Lung microvascular endothelial cell (primary cell): ENCODE results near the gene WWOX. TPM values are rescaled to one million over a fixed set of nuclear protein-coding genes. Genes with fewer than 3 reads are reported as not detected.

ENCODE experiments used
- DNase-seq, 2 donors: peaks; one replicate each; pipeline versions ENCODE4 v3.0.0 to v3.0.0-alpha.2; 2010; ENCODE audit warnings: low read depth in 2 of 2
- total RNA-seq: library from RNA; depleted of rRNA; stranded (reverse); fragments of >200 nt; gene quantifications from 2 replicates; pipeline ENCODE4 v1.2.1, GENCODE V29; 2014

WWOX gene
- total RNA-seq, 1 donor from 2014 or later, result 8.7 TPM

- DNase-seq, result no peak
Measured at GRCh38 chr16:79159261-79160049, 1060.0 kb downstream of the WWOX start.

- no peak for DNase-seq
Measured at GRCh38 chr16:79162977-79163376, 1063.5 kb downstream of the WWOX start.

- no peak for DNase-seq
Measured at GRCh38 chr16:79163691-79164387, 1064.4 kb downstream of the WWOX start.

- no peak for DNase-seq
Measured at GRCh38 chr16:79164388-79164995, 1065.0 kb downstream of the WWOX start.

- DNase-seq, result no peak
Measured at GRCh38 chr16:79165079-79165478, 1065.6 kb downstream of the WWOX start.

- DNase-seq, result no peak
Measured at GRCh38 chr16:79165506-79165905, 1066.1 kb downstream of the WWOX start.

GRCh38 chr16:79167893-79168292 lies 1068.4 kb downstream of the WWOX start:
- DNase-seq, result no peak

GRCh38 chr16:79168321-79168720 lies 1068.9 kb downstream of the WWOX start:
- DNase-seq, result no peak

GRCh38 chr16:79169239-79169638 lies 1069.8 kb downstream of the WWOX start:
- no peak for DNase-seq

GRCh38 chr16:79170555-79171246 lies 1071.2 kb downstream of the WWOX start:
- DNase-seq, result no peak

GRCh38 chr16:79171504-79171903 lies 1072.0 kb downstream of the WWOX start:
- DNase-seq, result no peak

GRCh38 chr16:79171931-79172705 lies 1072.7 kb downstream of the WWOX start:
- DNase-seq, result no peak

GRCh38 chr16:79172976-79173500 lies 1073.6 kb downstream of the WWOX start:
- DNase-seq, result no peak

GRCh38 chr16:79173919-79174318 lies 1074.5 kb downstream of the WWOX start:
- DNase-seq, result no peak

GRCh38 chr16:79175286-79176057 lies 1076.0 kb downstream of the WWOX start:
- no peak for DNase-seq

GRCh38 chr16:79177018-79177417 lies 1077.6 kb downstream of the WWOX start:
- DNase-seq, result no peak

- no peak for DNase-seq
Measured at GRCh38 chr16:79181419-79181818, 1082.0 kb downstream of the WWOX start.

GRCh38 chr16:79182616-79183015 lies 1083.2 kb downstream of the WWOX start:
- DNase-seq, result no peak

GRCh38 chr16:79183571-79183970 lies 1084.1 kb downstream of the WWOX start:
- DNase-seq, result no peak

- no peak for DNase-seq
Measured at GRCh38 chr16:79184464-79185030, 1085.1 kb downstream of the WWOX start.
